ENCODE measurements around the gene OR51M1. TPM values are rescaled to one million over a fixed set of nuclear protein-coding genes. Genes with fewer than 3 reads are reported as not detected.

Gene OR51M1
- total and polyA plus RNA-seq, 2 of the 13 experiments (the other 11 are each of a cell fraction or from before 2014, with no cell fraction given), result not detected

DNA sequence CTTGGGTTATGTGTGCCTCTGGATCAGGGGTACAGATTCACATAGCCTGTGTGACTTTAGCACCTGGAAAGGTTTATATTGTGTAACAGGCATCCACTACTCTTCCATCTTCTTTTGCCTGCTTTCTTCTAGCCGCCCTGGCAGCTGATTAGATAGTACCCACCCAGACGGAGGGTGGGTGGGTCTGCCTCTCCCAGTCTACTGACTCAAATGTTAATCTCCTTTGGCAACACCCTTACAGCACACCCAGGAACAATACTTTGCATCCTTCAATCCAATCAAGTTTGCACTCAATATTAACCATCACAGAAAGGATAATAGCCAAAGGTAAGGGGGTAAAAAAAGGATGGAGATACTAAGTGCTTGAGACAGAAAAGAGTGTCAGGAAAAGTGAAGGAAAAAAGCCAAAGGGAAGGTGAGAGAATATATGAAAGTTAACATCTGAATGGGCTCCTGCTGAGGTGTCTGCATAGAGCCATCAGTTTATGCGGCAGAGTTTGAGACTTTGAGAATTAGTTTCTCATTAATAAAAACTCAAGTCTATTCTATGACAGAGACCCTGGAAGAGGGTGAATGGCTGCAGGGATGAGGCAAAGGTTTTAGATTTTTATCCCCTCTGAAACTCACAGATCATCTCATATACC is 34.9 kb upstream of the OR51M1 start (continued):
- TF ChIP-seq ZBTB8A (CRISPR knock-in tag; IDR thresholded peaks at IDR 0.05; ENCODE audit: borderline replicate concordance, low read depth), result no peak
- no peak for TF ChIP-seq MEIS2 (CRISPR knock-in tag; IDR thresholded peaks at IDR 0.05)
- no peak for TF ChIP-seq GPN1 (CRISPR knock-in tag; IDR thresholded peaks at IDR 0.05; ENCODE audit: borderline replicate concordance)
- TF ChIP-seq, protein P1, sequence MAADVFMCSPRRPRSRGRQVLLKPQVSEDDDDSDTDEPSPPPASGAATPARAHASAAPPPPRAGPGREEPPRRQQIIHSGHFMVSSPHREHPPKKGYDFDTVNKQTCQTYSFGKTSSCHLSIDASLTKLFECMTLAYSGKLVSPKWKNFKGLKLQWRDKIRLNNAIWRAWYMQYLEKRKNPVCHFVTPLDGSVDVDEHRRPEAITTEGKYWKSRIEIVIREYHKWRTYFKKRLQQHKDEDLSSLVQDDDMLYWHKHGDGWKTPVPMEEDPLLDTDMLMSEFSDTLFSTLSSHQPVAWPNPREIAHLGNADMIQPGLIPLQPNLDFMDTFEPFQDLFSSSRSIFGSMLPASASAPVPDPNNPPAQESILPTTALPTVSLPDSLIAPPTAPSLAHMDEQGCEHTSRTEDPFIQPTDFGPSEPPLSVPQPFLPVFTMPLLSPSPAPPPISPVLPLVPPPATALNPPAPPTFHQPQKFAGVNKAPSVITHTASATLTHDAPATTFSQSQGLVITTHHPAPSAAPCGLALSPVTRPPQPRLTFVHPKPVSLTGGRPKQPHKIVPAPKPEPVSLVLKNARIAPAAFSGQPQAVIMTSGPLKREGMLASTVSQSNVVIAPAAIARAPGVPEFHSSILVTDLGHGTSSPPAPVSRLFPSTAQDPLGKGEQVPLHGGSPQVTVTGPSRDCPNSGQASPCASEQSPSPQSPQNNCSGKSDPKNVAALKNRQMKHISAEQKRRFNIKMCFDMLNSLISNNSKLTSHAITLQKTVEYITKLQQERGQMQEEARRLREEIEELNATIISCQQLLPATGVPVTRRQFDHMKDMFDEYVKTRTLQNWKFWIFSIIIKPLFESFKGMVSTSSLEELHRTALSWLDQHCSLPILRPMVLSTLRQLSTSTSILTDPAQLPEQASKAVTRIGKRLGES (CRISPR knock-in tag; IDR thresholded peaks at IDR 0.05; ENCODE audit: borderline replicate concordance), result no peak

DNA sequence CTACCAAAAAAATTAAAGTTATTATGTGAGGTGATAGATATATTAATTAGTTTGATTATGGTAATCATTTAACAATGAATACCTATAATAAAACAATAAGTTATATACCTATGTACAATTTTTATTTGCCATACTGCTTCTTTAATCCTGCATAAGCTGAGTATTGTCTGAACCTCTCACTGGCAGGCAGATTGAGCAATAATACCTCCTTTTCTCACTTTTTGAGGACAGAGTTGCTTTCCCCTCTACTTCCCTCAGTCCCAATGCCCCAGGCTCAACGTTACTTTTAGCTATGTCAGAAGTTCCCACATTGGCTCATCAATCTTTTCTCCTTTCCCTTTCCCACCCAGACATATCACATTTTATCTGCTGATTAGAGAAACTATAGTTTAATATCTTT is 34.1 kb upstream of the OR51M1 start:
- no TSS peak for BruUV-seq (replicated peaks)
- H3K4me1 ChIP-seq (ENCODE audit: insufficient read depth, low read length), result no peaks in the 10 kb centered on the region
- H3K36me3 ChIP-seq (replicated peaks in 1 of 2; ENCODE audit: control insufficient read depth in 1 of 2, insufficient read depth in 2 of 2, low read length in 2 of 2), result no peaks in the 10 kb centered on the region
- H3K4me2 ChIP-seq (ENCODE audit: low read depth, low read length), result no peak overlapping the region
- FAIRE-seq (no peak), DNase-seq (ENCODE audit: low spot score) (no peak), ATAC-seq (no peak)
- in situ Hi-C loops (cut with HindIII; ENCODE audit: extremely low pct_ligation_motif_present, low pct_unique_long_range_greater_than_20kb) (no loop called here), intact Hi-C loops (cut with micrococcal nuclease; ENCODE audit: unreplicated experiment) (no loop called here)
- POLR2A ChIA-PET, result no interaction called here
- H4K20me1 ChIP-seq (ENCODE audit: insufficient read depth, low read length), result no peaks in the 10 kb centered on the region
- CTCF ChIA-PET (ENCODE audit: low intra/inter-chr PET ratio, low total read pairs), result no interaction called here
- no peak overlapping the region for H3K4me3 ChIP-seq (replicated peaks in 1 of 3; ENCODE audit: insufficient read depth in 1 of 3, low read depth in 2 of 3, low read length in 3 of 3)
- TF ChIP-seq, protein P2, sequence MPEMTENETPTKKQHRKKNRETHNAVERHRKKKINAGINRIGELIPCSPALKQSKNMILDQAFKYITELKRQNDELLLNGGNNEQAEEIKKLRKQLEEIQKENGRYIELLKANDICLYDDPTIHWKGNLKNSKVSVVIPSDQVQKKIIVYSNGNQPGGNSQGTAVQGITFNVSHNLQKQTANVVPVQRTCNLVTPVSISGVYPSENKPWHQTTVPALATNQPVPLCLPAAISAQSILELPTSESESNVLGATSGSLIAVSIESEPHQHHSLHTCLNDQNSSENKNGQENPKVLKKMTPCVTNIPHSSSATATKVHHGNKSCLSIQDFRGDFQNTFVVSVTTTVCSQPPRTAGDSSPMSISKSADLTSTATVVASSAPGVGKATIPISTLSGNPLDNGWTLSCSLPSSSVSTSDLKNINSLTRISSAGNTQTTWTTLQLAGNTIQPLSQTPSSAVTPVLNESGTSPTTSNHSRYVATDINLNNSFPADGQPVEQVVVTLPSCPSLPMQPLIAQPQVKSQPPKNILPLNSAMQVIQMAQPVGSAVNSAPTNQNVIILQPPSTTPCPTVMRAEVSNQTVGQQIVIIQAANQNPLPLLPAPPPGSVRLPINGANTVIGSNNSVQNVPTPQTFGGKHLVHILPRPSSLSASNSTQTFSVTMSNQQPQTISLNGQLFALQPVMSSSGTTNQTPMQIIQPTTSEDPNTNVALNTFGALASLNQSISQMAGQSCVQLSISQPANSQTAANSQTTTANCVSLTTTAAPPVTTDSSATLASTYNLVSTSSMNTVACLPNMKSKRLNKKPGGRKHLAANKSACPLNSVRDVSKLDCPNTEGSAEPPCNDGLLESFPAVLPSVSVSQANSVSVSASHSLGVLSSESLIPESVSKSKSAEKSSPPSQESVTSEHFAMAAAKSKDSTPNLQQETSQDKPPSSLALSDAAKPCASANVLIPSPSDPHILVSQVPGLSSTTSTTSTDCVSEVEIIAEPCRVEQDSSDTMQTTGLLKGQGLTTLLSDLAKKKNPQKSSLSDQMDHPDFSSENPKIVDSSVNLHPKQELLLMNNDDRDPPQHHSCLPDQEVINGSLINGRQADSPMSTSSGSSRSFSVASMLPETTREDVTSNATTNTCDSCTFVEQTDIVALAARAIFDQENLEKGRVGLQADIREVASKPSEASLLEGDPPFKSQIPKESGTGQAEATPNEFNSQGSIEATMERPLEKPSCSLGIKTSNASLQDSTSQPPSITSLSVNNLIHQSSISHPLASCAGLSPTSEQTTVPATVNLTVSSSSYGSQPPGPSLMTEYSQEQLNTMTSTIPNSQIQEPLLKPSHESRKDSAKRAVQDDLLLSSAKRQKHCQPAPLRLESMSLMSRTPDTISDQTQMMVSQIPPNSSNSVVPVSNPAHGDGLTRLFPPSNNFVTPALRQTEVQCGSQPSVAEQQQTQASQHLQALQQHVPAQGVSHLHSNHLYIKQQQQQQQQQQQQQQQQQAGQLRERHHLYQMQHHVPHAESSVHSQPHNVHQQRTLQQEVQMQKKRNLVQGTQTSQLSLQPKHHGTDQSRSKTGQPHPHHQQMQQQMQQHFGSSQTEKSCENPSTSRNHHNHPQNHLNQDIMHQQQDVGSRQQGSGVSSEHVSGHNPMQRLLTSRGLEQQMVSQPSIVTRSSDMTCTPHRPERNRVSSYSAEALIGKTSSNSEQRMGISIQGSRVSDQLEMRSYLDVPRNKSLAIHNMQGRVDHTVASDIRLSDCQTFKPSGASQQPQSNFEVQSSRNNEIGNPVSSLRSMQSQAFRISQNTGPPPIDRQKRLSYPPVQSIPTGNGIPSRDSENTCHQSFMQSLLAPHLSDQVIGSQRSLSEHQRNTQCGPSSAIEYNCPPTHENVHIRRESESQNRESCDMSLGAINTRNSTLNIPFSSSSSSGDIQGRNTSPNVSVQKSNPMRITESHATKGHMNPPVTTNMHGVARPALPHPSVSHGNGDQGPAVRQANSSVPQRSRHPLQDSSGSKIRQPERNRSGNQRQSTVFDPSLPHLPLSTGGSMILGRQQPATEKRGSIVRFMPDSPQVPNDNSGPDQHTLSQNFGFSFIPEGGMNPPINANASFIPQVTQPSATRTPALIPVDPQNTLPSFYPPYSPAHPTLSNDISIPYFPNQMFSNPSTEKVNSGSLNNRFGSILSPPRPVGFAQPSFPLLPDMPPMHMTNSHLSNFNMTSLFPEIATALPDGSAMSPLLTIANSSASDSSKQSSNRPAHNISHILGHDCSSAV (CRISPR knock-in tag; IDR thresholded peaks at IDR 0.05; ENCODE audit: borderline replicate concordance), result no peak
- TF ChIP-seq MTF2 (CRISPR knock-in tag; IDR thresholded peaks at IDR 0.05; ENCODE audit: borderline replicate concordance) (no peak), CEBPB (IDR thresholded peaks at IDR 0.05; ENCODE audit: borderline replicate concordance, low read depth, low read length) (0 out of 2 replicates have a peak, but pooled peaks have one; percentile 5)
- 0% methylated on average over 1 of the region's 1 CpG for WGBS (ENCODE audit: low lambda C conversion rate)
- no peak overlapping the region for H2AFZ ChIP-seq (ENCODE audit: low read length)
- H3K9me3 ChIP-seq (ENCODE audit: low read length), result no peaks in the 10 kb centered on the region
- H3K27ac ChIP-seq (ENCODE audit: extremely low read length, insufficient read depth, low read length), result no peak overlapping the region
- H3K79me2 ChIP-seq (ENCODE audit: insufficient read depth, low read length), result no peaks in the 10 kb centered on the region
- no peak overlapping the region for H3K9ac ChIP-seq (ENCODE audit: insufficient read depth, low read depth, low read length)
- H3K27me3 ChIP-seq (ENCODE audit: control insufficient read depth in 1 of 2, insufficient read depth in 2 of 2, low read length in 2 of 2), result no peaks in the 10 kb centered on the region

All from HepG2 (cell line).